HTERT RPE-1 (cell line): Measurements from ENCODE around the gene PIAS4.

Source experiments
- in situ Hi-C: fragments of 300-500 bp; cut with MboI; formaldehyde crosslinking; loops from 4 replicates; pipeline ENCODE4 v1.14.3; 2020; ENCODE audit warnings: low sequenced_read_pairs

The PIAS4 gene

DNA sequence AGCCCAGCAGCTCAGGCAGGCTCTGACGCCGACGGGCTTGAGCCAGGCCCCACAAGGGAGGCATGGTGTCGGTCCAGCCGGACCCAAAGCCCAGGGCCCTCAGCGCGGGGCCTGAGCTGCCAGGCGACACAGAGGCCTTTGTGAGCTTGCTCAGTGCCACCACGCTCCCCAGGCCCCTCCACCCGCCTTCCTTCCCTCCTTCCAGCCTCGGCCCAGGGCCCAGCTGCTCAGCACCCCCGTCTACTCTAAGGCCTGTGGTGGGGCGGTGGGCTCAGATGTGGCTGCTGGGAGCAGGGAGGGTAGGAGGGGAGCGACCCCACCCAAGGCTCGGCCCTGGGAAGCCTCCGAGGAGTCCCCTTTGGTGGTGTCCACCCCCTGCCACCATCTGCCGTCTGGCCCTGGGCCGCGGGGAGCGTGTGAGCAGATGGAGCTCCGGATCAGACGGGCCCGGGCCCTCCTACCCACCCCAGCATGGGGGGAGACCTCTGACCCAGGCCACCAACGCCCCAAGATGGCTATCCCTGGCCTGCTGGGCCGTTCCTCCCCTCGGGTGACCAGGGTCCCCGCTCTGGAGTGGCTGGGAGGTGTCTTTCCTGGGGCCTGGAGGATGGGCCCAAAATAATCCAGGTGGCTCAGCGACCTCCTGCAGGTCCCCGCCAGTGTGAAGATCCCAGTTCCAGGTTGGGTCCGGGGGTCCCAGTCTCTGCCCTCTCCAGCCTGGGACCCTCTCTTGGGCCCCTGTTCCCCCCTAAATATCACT, 51.3 kb downstream of the PIAS4 start:
- in situ Hi-C loops, result no loop called here

GRCh38 chr19:4059453-4059871, 51.9 kb downstream of the PIAS4 start:
- in situ Hi-C loops, result no loop called here

DNA sequence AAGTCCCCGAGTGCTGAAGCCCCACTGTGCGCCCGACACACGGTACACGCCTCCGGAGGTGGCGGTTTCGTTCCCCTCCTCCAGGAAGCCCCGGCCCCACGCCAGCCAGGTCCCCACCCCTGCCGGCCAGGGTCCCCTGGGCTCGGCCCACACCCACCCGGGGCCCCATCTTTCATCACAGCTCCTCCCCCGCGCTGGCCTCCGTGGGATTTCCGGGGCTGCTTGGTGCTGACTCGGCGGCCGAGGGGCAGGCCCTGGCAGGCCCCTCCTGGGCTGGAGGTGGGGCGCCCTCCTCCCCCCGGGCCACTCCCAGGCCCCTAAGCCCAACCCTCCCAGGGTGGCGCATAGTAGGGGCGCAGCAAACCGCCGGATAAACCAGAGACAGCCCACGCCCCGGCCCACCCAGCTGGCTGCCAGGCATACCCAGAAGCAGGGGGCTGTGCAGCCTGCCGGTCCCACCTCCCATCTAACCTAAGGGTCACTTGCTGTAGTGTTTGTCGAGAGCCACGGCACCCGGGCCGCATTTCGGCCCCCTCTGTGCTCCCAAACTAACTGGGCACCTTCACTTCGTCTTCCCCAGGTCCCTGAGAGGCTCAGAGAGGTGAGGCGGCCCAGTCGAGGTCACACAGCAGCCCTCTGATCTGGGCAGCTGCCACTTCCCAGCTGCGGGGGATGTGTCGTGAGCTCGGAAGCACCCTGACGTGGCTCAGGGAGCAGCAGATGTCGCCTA, 52.5 kb downstream of the PIAS4 start:
- in situ Hi-C loops, result no loop called here

DNA sequence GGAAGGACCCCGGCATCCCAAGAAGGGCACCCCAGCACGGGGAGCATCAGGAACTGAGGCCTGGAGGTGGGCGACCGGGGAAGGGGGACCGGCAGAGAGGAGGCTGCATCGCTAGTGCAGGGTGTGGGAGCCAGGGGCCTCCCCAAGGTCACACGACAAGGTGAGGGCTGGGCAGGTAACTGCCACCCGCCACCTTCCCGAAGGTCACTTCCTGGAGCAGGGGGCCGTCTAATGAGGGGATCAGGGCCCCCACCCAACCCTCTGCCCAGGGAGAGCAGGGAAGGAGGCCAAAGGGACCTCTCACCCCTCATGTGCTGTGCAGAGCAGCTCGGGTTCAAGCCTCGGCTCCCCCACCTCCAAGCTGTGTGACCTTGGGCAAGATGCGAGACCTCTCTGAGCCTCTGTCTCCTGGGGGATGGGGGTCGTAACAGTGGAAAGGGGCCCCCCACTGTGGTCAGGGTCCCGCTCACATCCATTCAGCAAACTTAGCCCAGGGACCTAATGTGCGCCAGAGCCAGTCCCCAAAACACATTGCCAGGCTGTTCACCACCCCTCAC, 53.2 kb downstream of the PIAS4 start:
- in situ Hi-C loops, result no loop called here

GRCh38 chr19:4061178-4061682, 53.7 kb downstream of the PIAS4 start:
- in situ Hi-C loops, result no loop called here

DNA sequence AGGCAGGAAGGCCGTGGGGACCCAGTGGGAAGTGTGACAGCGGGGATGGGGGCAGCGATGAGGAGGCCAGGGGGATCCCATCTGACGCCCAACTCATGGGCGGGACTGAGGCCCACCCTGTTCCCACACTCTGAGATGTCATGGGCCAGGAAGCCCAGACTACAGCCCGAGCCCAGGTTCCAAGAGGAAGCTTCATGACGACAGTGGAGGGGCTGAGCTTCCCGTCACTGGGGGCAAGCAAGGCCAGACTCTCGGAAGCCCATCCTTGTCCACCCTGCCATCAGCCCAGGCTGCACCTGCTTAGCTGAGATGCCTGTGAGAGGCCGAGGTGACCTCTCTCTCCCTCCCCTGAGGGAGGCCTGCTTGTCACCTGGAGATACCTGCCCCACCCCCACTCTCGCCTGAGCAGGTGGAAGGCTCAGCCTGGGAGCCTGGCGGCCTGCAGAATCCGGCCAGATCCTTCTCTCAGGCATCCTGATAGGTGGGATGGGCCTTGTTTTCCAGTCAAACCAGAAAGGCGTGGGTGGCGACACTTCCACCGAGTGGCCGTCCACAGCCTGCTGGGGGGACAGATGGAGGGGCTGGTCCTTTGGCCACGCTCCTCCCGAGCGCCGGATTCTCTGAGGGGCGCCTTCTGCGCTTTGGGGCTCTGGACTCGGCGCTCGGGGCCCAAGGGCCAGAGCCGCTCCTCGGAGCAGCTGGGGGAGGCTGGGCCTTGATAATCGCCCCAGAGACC, 54.3 kb downstream of the PIAS4 start:
- in situ Hi-C loops, result no loop called here

DNA sequence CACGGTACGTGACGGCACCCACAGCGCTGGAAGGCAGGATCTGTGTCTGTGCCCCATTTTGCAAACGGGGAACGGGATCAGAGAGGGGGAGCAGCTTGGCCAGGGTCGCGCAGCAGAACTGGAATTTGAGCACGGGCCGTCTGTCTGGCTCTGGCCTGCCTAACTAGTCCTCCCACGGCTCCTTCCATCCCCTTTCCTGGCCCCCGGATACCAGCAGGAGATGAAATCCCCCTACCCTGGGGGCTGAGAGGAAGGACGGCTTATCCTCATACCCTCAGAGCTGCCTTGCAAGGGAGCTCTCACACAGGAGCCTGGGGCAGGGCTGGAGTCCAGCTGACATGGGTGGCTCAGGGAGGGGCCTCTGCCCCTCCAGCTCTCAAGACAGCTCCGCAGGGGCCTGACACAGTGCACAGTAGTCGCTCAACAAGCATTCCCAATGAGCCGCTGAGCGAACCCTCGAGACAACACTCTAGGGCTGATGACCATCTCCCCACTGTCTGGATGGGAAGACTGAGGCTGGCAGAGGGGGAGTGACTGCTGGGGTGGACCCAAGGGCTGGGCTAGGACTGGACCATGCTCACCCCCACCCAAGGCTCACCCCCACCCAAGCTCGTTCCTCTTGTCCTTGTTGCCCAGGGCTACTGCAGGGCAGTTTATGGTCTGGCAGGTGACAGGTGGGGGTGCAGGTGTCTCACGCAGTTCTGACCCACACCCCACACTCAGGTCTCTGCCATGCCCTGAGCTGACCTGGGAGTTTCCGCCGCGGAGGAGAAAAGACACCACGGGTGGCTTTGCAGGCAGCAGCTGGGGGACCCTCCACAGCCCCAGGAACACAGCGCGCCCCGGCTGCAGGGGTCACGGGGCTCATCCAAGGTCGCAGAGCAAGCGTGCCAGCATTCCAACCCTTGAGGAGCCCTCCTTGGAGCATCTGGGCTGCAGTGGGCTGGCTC, 55.2 kb downstream of the PIAS4 start:
- in situ Hi-C loops, result no loop called here

GRCh38 chr19:4063369-4064148, 56.0 kb downstream of the PIAS4 start:
- in situ Hi-C loops, result no loop called here

GRCh38 chr19:4064149-4064495, 56.6 kb downstream of the PIAS4 start:
- in situ Hi-C loops, result no loop called here

- in situ Hi-C loops, result no loop called here
Measured at GRCh38 chr19:4064496-4065260, 57.1 kb downstream of the PIAS4 start.

- in situ Hi-C loops, result no loop called here
Measured at GRCh38 chr19:4065430-4066175, 58.1 kb downstream of the PIAS4 start.

DNA sequence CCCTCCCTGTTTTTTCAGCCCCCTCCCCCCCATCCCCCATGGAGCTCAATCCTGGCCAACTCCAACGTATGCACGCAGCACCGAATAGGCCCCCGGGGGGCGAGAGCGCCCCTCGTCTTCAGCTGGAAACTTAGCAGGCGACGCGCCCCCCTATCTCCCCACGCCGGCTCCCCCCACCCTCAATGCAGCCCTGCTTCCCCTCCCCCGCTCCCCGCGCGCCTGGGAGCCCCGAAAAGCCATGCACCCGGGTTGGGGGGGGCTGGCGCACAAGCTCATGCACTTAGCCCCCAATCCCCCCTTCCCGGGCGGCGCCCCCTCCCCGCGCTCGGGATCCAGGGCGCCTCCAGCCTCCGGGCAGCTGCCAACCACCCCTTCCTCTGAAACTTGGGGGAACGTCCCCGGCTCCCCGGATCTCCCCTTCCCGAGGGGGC, 58.7 kb downstream of the PIAS4 start:
- in situ Hi-C loops, result no loop called here

- in situ Hi-C loops, result no loop called here
Measured at GRCh38 chr19:4066682-4067395, 59.3 kb downstream of the PIAS4 start, which contains the start of gene ZBTB7A. Gene ZBTB7A (minus strand): TSS chr19:4066899. CDS start chr19:4055232, 11,667 bp downstream.

DNA sequence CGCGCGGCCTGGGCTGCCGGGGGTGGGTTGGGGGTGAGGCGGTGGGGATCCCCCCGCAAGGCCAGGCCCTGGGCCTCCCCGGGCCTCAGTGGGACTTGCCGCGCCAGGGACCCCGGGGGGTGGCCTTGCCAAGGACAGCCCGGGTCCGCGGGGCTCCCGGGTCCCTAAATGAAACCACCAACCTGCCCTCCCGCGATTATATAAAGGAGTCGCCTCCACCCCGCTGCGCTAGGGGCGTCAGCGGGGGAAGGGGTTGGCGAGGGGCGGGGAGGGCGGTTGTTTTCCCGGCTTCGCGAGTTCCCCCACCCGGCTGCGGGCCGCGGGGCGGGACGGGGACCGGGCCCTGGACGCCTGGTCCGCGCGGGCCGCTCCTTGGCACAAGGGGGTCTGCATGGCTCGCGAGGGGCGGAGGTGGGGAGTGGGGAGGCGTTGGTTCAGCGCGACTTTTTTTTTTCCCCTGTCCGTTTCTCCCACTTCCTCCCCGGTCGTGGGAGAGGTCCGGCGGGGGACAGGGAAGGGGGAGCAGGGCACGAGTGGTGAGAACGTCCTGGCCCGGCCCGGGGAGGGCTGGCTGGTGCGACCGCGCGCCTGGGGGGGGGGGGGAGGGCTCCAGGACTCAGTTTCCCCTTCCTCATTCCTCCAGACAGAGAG, 60.0 kb downstream of the PIAS4 start:
- in situ Hi-C loops, result no loop called here

DNA sequence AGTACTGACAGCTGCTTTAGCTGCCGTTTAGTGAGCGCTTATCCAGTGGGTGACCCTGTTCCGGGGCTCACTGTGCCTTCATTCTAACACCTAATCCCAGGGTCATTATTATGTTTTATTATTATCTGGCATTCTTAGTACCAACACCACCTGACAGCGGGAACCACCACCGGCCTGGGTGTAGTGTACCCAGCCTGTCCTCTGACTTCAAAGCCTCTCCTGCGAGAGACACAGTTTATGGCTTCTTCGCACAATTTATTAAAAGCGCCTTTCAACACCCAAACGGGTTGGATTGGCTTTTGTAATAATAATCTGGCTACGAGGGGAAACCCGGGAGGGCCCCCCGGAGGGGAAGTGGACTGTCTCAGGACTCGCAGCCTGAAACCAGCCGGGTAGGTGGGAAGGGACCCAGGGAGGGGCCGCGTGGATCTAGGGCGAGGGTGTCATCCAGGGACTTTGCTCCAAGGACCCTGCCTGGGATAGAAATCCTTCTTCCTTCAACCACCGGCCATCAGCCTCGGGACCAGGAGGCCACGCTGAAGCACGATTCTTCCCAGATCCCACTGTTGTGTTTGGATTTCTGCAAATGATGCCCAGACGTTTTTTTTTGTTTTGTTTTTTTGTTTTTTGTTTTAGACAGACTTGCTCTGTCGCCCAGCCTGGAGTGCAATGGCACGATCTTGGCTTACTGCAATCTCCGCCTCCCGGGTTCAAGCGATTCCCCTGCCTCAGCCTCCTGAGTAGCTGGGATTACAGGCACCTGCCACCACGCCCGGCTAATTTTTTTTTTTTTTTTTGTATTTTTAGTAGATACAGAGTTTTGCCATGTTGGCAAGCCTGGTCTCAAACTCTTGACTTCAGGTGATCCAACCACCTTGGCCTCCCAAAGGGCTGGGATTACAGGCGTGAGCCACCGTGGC, 60.8 kb downstream of the PIAS4 start:
- in situ Hi-C loops, result no loop called here
